Stimulated activated CD8-positive, alpha-beta memory T cell treated with anti-CD3 and anti-CD28 coated beads, Interleukin-2, amount 100 ng/mL, for 48 hours (primary cell): ENCODE results near the gene NME7.

Source experiments
- DNase-seq, 2 donors: peaks; one replicate each; pipeline ENCODE4 v3.0.0-alpha.2; 2020; ENCODE audit warnings: low read depth in 2 of 2

NME7 gene

GRCh38 chr1:169155675-169156074, 211.9 kb downstream of the NME7 start:
- DNase-seq = no peak

GRCh38 chr1:169151338-169151837, 216.2 kb downstream of the NME7 start:
- DNase-seq = no peak

GRCh38 chr1:169150641-169151337, 216.8 kb downstream of the NME7 start:
- DNase-seq = no peak

GRCh38 chr1:169149555-169150286, 217.9 kb downstream of the NME7 start:
- DNase-seq = no peak

GRCh38 chr1:169148472-169149252, 218.9 kb downstream of the NME7 start:
- DNase-seq = no peak

- DNase-seq = no peak
These were observed 220.9 kb downstream of the NME7 start for GRCh38 chr1:169146576-169147214.

- no peak for DNase-seq
These were observed 222.5 kb downstream of the NME7 start for GRCh38 chr1:169144941-169145626.

GRCh38 chr1:169143984-169144383, 223.6 kb downstream of the NME7 start:
- no peak for DNase-seq

GRCh38 chr1:169143346-169143745, 224.3 kb downstream of the NME7 start:
- DNase-seq = no peak

GRCh38 chr1:169142129-169142528, 225.5 kb downstream of the NME7 start:
- DNase-seq = no peak

GRCh38 chr1:169141356-169141755, 226.2 kb downstream of the NME7 start:
- no peak for DNase-seq

- no peak for DNase-seq
These were observed 228.5 kb downstream of the NME7 start for GRCh38 chr1:169138866-169139670.

GRCh38 chr1:169137357-169137756, 230.2 kb downstream of the NME7 start:
- DNase-seq = no peak

- no peak for DNase-seq
These were observed 233.6 kb downstream of the NME7 start for GRCh38 chr1:169133801-169134502.

GRCh38 chr1:169133228-169133576, 234.4 kb downstream of the NME7 start:
- no peak for DNase-seq

GRCh38 chr1:169132512-169133227, 234.9 kb downstream of the NME7 start:
- no peak for DNase-seq

GRCh38 chr1:169130683-169131082, 236.9 kb downstream of the NME7 start:
- DNase-seq = no peak

- no peak for DNase-seq
These were observed 238.3 kb downstream of the NME7 start for GRCh38 chr1:169129109-169129784.

GRCh38 chr1:169128562-169128961, 239.0 kb downstream of the NME7 start:
- no peak for DNase-seq
